HCT116 (cell line): Measurements from ENCODE around the gene TOM1. TPM values are rescaled to one million over a fixed set of nuclear protein-coding genes. Genes with fewer than 3 reads are reported as not detected.

Experiments used
- ATAC-seq: fragments of 200-7000 bp; cut with Tn5 transposase; 2 replicates; pipeline ENCODE4 v1.9.1; 2020; ENCODE audit warnings: mild to moderate bottlenecking, moderate library complexity
- BruUV-seq: library from RNA; stranded (reverse); fragments of 400-500 nt; replicated peaks from 2 replicates; lab custom pipeline; 2021; lab: Mats Ljungman, UMichigan
- CTCF ChIA-PET: fragments of 300-600 bp; sonication (Branson Sonifier 250); formaldehyde crosslinking; loops from one replicate; lab custom pipeline; 2021; ENCODE audit warnings: antibody characterized with exemption; lab: Charles Lee
- POLR2A ChIA-PET: fragments of 300-600, 350-600 bp; sonication (Branson Sonifier 250); formaldehyde crosslinking; loops from one replicate; lab custom pipeline; 2021; ENCODE audit warnings: antibody characterized with exemption; lab: Charles Lee
- RAD21 ChIA-PET, 2 experiments: fragments of 300-600 bp; sonication (Branson Sonifier 250); formaldehyde crosslinking; loops; one replicate each; lab custom pipeline; 2023; ENCODE audit warnings: low total read pairs in 2 of 2; ENCODE audit not compliant: uncharacterized antibody in 2 of 2, unreplicated experiment in 2 of 2, low non-redundant PET in 1 of 2; lab: Charles Lee
- DNase-seq: peaks from one replicate; pipeline ENCODE4 v3.0.0-alpha.2; 2010; ENCODE audit warnings: low read depth, low spot score
- H2AFZ ChIP-seq: fragments of 200-600 bp; shearing (Covaris generic), sonication (generic); 2 replicates; pipeline ENCODE4 v1.6.1; 2017; ENCODE audit warnings: low read depth, mixed run types, mixed read lengths, antibody characterized with exemption, low read length; ENCODE audit not compliant: poor library complexity, severe bottlenecking
- H3K27ac ChIP-seq: 2 replicates; pipeline ENCODE4 v1.5.1; 2012; ENCODE audit warnings: low read depth, low read length
- H3K27me3 ChIP-seq: fragments of 200-600 bp; sonication (generic); 2 replicates; pipeline ENCODE4 v1.6.1; 2016; ENCODE audit warnings: mixed run types, low read length, mixed read lengths; ENCODE audit not compliant: insufficient read depth
- H3K36me3 ChIP-seq, 2 experiments: fragments of 200-500 bp in 1 of 2; fragments of 200-600 bp in 1 of 2; sonication (Bioruptor generic) in 1 of 2; sonication (generic) in 1 of 2; 2 replicates each; pipeline versions ENCODE4 v1.5.1 to v1.6.1; 2014 to 2016; ENCODE audit warnings: low read length in 2 of 2, inconsistent platforms in 1 of 2, mixed read lengths in 1 of 2, mixed run types in 1 of 2; ENCODE audit not compliant: insufficient read depth in 2 of 2, control insufficient read depth in 1 of 2
- H3K4me1 ChIP-seq, 2 experiments: fragments of 200-600 bp in 1 of 2; sonication (generic) in 1 of 2; 2 replicates each; pipeline versions ENCODE4 v1.5.1 to v1.6.1; 2012 to 2017; ENCODE audit warnings: low read length in 2 of 2, inconsistent platforms in 1 of 2, mild to moderate bottlenecking in 1 of 2, mixed read lengths in 1 of 2, mixed run types in 1 of 2, moderate library complexity in 1 of 2; ENCODE audit not compliant: insufficient read depth in 2 of 2, control insufficient read depth in 1 of 2
- H3K4me2 ChIP-seq: fragments of 200-600 bp; sonication (generic); 2 replicates; pipeline ENCODE4 v1.6.1; 2017; ENCODE audit warnings: mixed run types, low read length, mixed read lengths
- H3K4me3 ChIP-seq, 2 experiments: fragments of 200-600 bp in 1 of 2; sonication (generic) in 1 of 2; replicated peaks in 1 of 2; 2 replicates each; pipeline ENCODE4 v1.5.1; 2011 to 2016; ENCODE audit warnings: low read length in 2 of 2, control low read depth in 1 of 2, low read depth in 1 of 2, mild to moderate bottlenecking in 1 of 2, mixed read lengths in 1 of 2, mixed run types in 1 of 2
- H3K79me2 ChIP-seq: fragments of 200-600 bp; sonication (generic); 2 replicates; pipeline ENCODE4 v1.6.1; 2017; ENCODE audit warnings: mild to moderate bottlenecking, mixed run types, low read length, moderate library complexity, mixed read lengths; ENCODE audit not compliant: insufficient read depth
- H3K9ac ChIP-seq: fragments of 200-600 bp; sonication (generic); 2 replicates; pipeline ENCODE4 v1.6.1; 2016; ENCODE audit warnings: low read length, mixed read lengths
- H3K9me2 ChIP-seq: fragments of 200-600 bp; sonication (generic), shearing (Covaris generic); 2 replicates; pipeline ENCODE4 v1.6.1; 2017; ENCODE audit warnings: mixed run types, mild to moderate bottlenecking, moderate library complexity; ENCODE audit not compliant: insufficient read depth
- H3K9me3 ChIP-seq, 2 experiments: fragments of 200-500 bp in 1 of 2; fragments of 200-600 bp in 1 of 2; sonication (Bioruptor generic) in 1 of 2; sonication (generic) in 1 of 2; 2 replicates each; pipeline ENCODE4 v1.6.1; 2014 to 2017; ENCODE audit warnings: low read length in 2 of 2, mixed read lengths in 2 of 2, inconsistent platforms in 1 of 2, low read depth in 1 of 2, mild to moderate bottlenecking in 1 of 2, mixed run types in 1 of 2, moderate library complexity in 1 of 2; ENCODE audit not compliant: control insufficient read depth in 1 of 2, insufficient read depth in 1 of 2
- H4K20me1 ChIP-seq: fragments of 200-600 bp; sonication (generic), shearing (Covaris generic); 2 replicates; pipeline ENCODE4 v1.6.1; 2017; ENCODE audit warnings: mixed run types, mild to moderate bottlenecking, moderate library complexity; ENCODE audit not compliant: insufficient read depth
- JUND ChIP-seq: IDR thresholded peaks from 2 replicates; pipeline ENCODE4 v1.6.1; 2012
- POLR2A ChIP-seq: IDR thresholded peaks from 2 replicates; pipeline ENCODE4 v1.7.0; 2011; ENCODE audit warnings: borderline replicate concordance; ENCODE audit not compliant: insufficient read depth, insufficient read length; ENCODE audit errors: extremely low read depth
- SIN3A ChIP-seq: IDR thresholded peaks from 2 replicates; pipeline ENCODE4 v1.6.1; 2012; ENCODE audit warnings: low read depth
- TCF7L2 ChIP-seq: IDR thresholded peaks from 2 replicates; pipeline ENCODE4 v1.7.0; 2011; ENCODE audit warnings: borderline replicate concordance, inconsistent platforms; ENCODE audit not compliant: insufficient read depth, insufficient read length; ENCODE audit errors: extremely low read depth
- ZFX ChIP-seq: fragments of 450-650 bp; IDR thresholded peaks from 2 replicates; pipeline ENCODE4 v1.6.1; 2017
- ZNF274 ChIP-seq: fragments of 200-500 bp; sonication (Bioruptor generic); IDR thresholded peaks from 2 replicates; pipeline ENCODE4 v1.6.1; 2014; ENCODE audit warnings: mild to moderate bottlenecking, low read depth, low read length, inconsistent platforms
- intact Hi-C: fragments of 100-400 bp; cut with micrococcal nuclease; formaldehyde crosslinking; loops from 2 replicates; pipeline ENCODE4 v1.10.0; 2022
- total RNA-seq: library from RNA; stranded (reverse); gene quantifications from one replicate; pipeline ENCODE4 v1.2.1, GENCODE V29; 2021; ENCODE audit not compliant: unreplicated experiment
- TF ChIP-seq, protein P1 (sequence below): IDR thresholded peaks from 2 replicates; pipeline ENCODE4 v1.6.1; 2012
- TF ChIP-seq, protein P2 (sequence below), 3 experiments: fragments of 200-600 bp in 1 of 3; sonication (generic) in 1 of 3; IDR thresholded peaks in 2 of 3; conservative IDR thresholded peaks in 1 of 3; 2 replicates each; pipeline ENCODE4 v1.5.1; 2012 to 2017; ENCODE audit warnings: low read depth in 2 of 3, low read length in 2 of 3, antibody characterized with exemption in 1 of 3, borderline replicate concordance in 1 of 3, control low read depth in 1 of 3, mild to moderate bottlenecking in 1 of 3, mixed read lengths in 1 of 3, mixed run types in 1 of 3, moderate library complexity in 1 of 3; ENCODE audit not compliant: insufficient read depth in 1 of 3
- TF ChIP-seq, protein P3 (sequence below): IDR thresholded peaks from 2 replicates; pipeline ENCODE4 v1.6.1; 2012; ENCODE audit warnings: low read depth
- TF ChIP-seq, protein P4 (sequence below): IDR thresholded peaks from 2 replicates; pipeline ENCODE4 v1.6.1; 2012
- TF ChIP-seq, protein P5 (sequence below): IDR thresholded peaks from 2 replicates; pipeline ENCODE4 v1.6.1; 2011; ENCODE audit warnings: mild to moderate bottlenecking, low read length, moderate library complexity; ENCODE audit not compliant: insufficient replicate concordance; ENCODE audit errors: extremely low read depth

TOM1 gene
- total RNA-seq, 1 experiment from 2014 or later, result 18.0 TPM

DNA sequence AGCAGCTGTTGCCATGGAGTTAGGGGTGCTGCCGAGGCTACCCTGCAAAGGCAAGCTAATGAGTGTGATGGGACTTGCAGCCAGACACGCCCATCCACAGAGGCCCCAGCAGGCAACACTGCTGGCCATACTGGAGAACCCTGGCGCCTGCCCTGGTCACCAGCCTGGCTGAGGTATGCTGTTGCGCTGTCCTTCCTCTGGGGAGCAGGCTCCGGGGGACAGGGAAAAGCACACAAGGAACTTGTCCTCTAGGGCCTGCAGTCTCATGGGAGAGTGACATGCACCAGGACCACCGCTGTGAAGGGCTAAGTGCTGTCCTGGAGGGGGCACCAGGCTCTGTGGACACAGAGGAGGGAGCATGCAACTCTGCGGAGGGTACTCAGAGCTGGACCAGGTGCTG, 35.8 kb downstream of the TOM1 start (continued):
- TF ChIP-seq, protein P1, sequence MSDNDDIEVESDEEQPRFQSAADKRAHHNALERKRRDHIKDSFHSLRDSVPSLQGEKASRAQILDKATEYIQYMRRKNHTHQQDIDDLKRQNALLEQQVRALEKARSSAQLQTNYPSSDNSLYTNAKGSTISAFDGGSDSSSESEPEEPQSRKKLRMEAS, result no peak
- TF ChIP-seq JUND (no peak), POLR2A (no peak)
- TF ChIP-seq, protein P2, sequence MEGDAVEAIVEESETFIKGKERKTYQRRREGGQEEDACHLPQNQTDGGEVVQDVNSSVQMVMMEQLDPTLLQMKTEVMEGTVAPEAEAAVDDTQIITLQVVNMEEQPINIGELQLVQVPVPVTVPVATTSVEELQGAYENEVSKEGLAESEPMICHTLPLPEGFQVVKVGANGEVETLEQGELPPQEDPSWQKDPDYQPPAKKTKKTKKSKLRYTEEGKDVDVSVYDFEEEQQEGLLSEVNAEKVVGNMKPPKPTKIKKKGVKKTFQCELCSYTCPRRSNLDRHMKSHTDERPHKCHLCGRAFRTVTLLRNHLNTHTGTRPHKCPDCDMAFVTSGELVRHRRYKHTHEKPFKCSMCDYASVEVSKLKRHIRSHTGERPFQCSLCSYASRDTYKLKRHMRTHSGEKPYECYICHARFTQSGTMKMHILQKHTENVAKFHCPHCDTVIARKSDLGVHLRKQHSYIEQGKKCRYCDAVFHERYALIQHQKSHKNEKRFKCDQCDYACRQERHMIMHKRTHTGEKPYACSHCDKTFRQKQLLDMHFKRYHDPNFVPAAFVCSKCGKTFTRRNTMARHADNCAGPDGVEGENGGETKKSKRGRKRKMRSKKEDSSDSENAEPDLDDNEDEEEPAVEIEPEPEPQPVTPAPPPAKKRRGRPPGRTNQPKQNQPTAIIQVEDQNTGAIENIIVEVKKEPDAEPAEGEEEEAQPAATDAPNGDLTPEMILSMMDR (IDR thresholded peaks at IDR 0.05 in 2 of 3, conservative IDR thresholded peaks at IDR 0.05 in 1 of 3; ENCODE audit: borderline replicate concordance in 1 of 3, insufficient read depth in 1 of 3, low read depth in 2 of 3, low read length in 2 of 3), result no peak

DNA sequence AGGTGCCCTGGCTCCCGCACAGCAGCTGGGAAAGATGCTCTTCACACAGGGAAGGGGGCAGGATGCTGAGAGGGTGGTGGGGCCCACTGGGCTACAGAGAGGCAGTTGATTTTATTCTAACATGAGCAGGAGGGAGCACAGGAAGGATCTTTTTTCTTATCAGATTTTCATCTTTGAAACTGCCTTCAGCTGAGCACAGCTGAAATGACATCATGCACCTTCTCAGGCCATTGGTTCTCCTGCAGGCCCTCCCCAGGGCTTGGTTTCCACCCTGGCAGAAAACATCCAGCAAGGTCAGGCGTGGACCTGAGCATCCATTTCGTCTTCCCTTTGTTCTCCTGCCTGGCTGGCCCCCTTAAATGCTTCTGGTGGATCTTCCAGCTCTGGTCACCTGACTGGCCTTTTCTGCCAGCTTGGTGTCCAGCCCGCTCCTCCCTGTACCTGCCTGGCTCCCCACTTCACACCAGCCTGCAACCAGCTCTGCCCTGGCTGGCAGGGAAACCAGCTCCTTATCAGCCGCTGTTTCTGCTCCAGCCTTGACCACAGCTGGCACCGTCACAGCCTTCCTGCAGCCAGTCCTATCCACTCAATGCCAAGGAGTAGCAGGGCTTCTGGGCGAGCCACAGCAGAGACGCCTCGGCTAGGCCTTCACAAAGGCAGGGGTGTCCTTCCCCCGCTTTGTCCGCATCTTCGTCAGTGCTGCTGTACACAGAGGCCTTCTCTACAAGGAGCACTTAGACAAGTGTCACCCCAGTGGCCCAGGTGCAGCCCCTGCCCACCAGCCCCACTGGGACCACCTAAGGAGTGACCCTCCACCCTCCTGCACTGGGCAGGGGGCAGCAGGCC, 36.5 kb downstream of the TOM1 start:
- no peaks in the 10 kb centered on the region for H3K9me2 ChIP-seq
- H4K20me1 ChIP-seq, result no peaks in the 10 kb centered on the region
- intact Hi-C loops, result no loop called here
- no peak overlapping the region for H2AFZ ChIP-seq
- BruUV-seq, result no TSS peak
- no peaks in the 10 kb centered on the region for H3K4me1 ChIP-seq
- no peak overlapping the region for H3K4me3 ChIP-seq
- DNase-seq (no peak), ATAC-seq (no peak)
- no peak overlapping the region for H3K4me2 ChIP-seq
- H3K36me3 ChIP-seq, result no peaks in the 10 kb centered on the region
- no peak overlapping the region for H3K9ac ChIP-seq
- no peaks in the 10 kb centered on the region for H3K79me2 ChIP-seq
- no peak overlapping the region for H3K27ac ChIP-seq
- RAD21 ChIA-PET, result no interaction called here
- no peaks in the 10 kb centered on the region for H3K27me3 ChIP-seq
- POLR2A ChIA-PET, result no interaction called here
- no peaks in the 10 kb centered on the region for H3K9me3 ChIP-seq
- CTCF ChIA-PET, result no interaction called here
- TF ChIP-seq SIN3A (no peak), ZNF274 (no peak), JUND (no peak), TCF7L2 (no peak), ZFX (no peak)
- TF ChIP-seq, protein P3, sequence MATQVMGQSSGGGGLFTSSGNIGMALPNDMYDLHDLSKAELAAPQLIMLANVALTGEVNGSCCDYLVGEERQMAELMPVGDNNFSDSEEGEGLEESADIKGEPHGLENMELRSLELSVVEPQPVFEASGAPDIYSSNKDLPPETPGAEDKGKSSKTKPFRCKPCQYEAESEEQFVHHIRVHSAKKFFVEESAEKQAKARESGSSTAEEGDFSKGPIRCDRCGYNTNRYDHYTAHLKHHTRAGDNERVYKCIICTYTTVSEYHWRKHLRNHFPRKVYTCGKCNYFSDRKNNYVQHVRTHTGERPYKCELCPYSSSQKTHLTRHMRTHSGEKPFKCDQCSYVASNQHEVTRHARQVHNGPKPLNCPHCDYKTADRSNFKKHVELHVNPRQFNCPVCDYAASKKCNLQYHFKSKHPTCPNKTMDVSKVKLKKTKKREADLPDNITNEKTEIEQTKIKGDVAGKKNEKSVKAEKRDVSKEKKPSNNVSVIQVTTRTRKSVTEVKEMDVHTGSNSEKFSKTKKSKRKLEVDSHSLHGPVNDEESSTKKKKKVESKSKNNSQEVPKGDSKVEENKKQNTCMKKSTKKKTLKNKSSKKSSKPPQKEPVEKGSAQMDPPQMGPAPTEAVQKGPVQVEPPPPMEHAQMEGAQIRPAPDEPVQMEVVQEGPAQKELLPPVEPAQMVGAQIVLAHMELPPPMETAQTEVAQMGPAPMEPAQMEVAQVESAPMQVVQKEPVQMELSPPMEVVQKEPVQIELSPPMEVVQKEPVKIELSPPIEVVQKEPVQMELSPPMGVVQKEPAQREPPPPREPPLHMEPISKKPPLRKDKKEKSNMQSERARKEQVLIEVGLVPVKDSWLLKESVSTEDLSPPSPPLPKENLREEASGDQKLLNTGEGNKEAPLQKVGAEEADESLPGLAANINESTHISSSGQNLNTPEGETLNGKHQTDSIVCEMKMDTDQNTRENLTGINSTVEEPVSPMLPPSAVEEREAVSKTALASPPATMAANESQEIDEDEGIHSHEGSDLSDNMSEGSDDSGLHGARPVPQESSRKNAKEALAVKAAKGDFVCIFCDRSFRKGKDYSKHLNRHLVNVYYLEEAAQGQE, result no peak
- TF ChIP-seq, protein P2 (IDR thresholded peaks at IDR 0.05 in 2 of 3, conservative IDR thresholded peaks at IDR 0.05 in 1 of 3; ENCODE audit: borderline replicate concordance in 1 of 3, insufficient read depth in 1 of 3, low read depth in 2 of 3, low read length in 2 of 3), result no peak
- TF ChIP-seq, protein P4, sequence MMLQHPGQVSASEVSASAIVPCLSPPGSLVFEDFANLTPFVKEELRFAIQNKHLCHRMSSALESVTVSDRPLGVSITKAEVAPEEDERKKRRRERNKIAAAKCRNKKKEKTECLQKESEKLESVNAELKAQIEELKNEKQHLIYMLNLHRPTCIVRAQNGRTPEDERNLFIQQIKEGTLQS, result no peak
- TF ChIP-seq, protein P5, sequence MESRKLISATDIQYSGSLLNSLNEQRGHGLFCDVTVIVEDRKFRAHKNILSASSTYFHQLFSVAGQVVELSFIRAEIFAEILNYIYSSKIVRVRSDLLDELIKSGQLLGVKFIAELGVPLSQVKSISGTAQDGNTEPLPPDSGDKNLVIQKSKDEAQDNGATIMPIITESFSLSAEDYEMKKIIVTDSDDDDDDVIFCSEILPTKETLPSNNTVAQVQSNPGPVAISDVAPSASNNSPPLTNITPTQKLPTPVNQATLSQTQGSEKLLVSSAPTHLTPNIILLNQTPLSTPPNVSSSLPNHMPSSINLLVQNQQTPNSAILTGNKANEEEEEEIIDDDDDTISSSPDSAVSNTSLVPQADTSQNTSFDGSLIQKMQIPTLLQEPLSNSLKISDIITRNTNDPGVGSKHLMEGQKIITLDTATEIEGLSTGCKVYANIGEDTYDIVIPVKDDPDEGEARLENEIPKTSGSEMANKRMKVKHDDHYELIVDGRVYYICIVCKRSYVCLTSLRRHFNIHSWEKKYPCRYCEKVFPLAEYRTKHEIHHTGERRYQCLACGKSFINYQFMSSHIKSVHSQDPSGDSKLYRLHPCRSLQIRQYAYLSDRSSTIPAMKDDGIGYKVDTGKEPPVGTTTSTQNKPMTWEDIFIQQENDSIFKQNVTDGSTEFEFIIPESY, result no peak
- TF ChIP-seq, protein P1, result no peak
